A549 (cell line): ENCODE measurements around the gene ARL17B. TPM values are rescaled to one million over a fixed set of nuclear protein-coding genes. Genes with fewer than 3 reads are reported as not detected.
"Not testable (repeated sequence)": the region's sequence is repeated elsewhere in the genome, so short reads cannot be mapped to it uniquely, and the experiment has no call there.

Source experiments
- ATAC-seq, 2 experiments: fragments of 200-7000 bp in 1 of 2; fragments of >200 bp in 1 of 2; cut with Nextera tagmentation in 1 of 2; cut with Tn5 transposase in 1 of 2; 3 replicates each; pipeline versions ENCODE4 v1.8.0 to v1.9.1; 2018 to 2020; ENCODE audit warnings: mild to moderate bottlenecking in 1 of 2, moderate library complexity in 1 of 2
- CTCF ChIA-PET: fragments of 300-600 bp; sonication (Branson Sonifier 250); formaldehyde crosslinking; extraction: SDS; loops from one replicate; lab custom pipeline; 2021; ENCODE audit warnings: antibody characterized with exemption, inconsistent platforms; lab: Yijun Ruan, JAX
- POLR2A ChIA-PET: fragments of 350-600 bp; formaldehyde crosslinking; extraction: SDS; loops from one replicate; lab custom pipeline; 2021; ENCODE audit warnings: antibody characterized with exemption, inconsistent platforms; lab: Yijun Ruan, JAX
- DNase-seq, 2 experiments: peaks; one replicate each; pipeline versions ENCODE4 v3.0.0 to v3.0.0-alpha.2; 2011 to 2016; ENCODE audit warnings: low read depth in 1 of 2, low spot score in 1 of 2
- FAIRE-seq: peaks from 2 replicates; lab custom pipeline; 2011; peaks lifted over from hg19 to GRCh38; lab: Jason Lieb, UNC
- H3K27ac ChIP-seq, 2 experiments: fragments of >200 bp; sonication (Bioruptor Twin); formaldehyde crosslinking; 3 replicates each; pipeline ENCODE4 v1.5.1; 2016 to 2017
- H3K4me1 ChIP-seq: fragments of >200 bp; sonication (Bioruptor Twin); formaldehyde crosslinking; 3 replicates; pipeline ENCODE4 v1.6.1; 2016
- H3K4me2 ChIP-seq: fragments of >200 bp; sonication (Bioruptor Twin); formaldehyde crosslinking; 3 replicates; pipeline ENCODE4 v1.6.1; 2016
- H3K4me3 ChIP-seq: fragments of >200 bp; sonication (Bioruptor Twin); formaldehyde crosslinking; 3 replicates; pipeline ENCODE4 v1.5.1; 2016
- H3K9me3 ChIP-seq: fragments of >200 bp; sonication (Bioruptor Twin); formaldehyde crosslinking; 3 replicates; pipeline ENCODE4 v1.6.1; 2016
- WGBS: methylation state at CpG from one replicate; pipeline ENCODE4 v1.1.6; 2017; ENCODE audit errors: missing lambda C conversion rate; 5-methylcytosine and 5-hydroxymethylcytosine counted together
- polyA plus RNA-seq, 4 experiments: library from polyadenylated mRNA; depleted of rRNA in 3 of 4; stranded (reverse); fragments of >200 nt; fragmentation: RNase III in 1 of 4; extraction: RNeasy Plus Mini Kit Qiagen cat#74134 plus additional on column Dnase treatment in 1 of 4; gene quantifications; 2 replicates in 3 of 4; 3 replicates in 1 of 4; pipeline ENCODE4 v1.2.3, GENCODE V29; 2011 to 2017

Gene ARL17B
- polyA plus RNA-seq, 2 of the 4 experiments (the other 2 are of a cell fraction): 7.2 to 9.7 TPM

DNA sequence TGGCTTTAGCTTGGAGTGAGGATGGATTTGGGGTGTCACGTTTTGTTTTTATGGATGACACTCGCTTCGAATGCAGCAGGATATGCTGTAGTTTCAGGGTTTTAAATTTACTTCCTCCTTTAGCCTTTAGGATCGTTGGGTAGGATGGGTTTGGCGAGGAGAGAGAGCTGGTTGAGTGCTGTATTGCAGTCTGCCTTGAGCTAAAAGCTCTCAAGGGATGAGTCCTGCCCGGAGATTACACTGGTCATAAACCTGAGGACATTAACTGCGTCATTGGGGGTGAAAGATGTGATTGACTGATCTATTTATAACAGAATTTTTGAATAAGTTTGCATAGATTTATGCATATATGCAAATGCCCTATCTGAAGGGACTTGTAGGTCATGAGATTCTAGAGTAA, 11.9 kb upstream of the ARL17B start:
- DNase-seq, H3K4me2 ChIP-seq, CTCF ChIA-PET, H3K27ac ChIP-seq, H3K4me1 ChIP-seq, H3K9me3 ChIP-seq, H3K4me3 ChIP-seq, FAIRE-seq, POLR2A ChIA-PET: not testable (repeated sequence)
- ATAC-seq: peak; percentile 85 to 89
- no CpG with 5 or more reads among the region's 7 CpGs for WGBS

DNA sequence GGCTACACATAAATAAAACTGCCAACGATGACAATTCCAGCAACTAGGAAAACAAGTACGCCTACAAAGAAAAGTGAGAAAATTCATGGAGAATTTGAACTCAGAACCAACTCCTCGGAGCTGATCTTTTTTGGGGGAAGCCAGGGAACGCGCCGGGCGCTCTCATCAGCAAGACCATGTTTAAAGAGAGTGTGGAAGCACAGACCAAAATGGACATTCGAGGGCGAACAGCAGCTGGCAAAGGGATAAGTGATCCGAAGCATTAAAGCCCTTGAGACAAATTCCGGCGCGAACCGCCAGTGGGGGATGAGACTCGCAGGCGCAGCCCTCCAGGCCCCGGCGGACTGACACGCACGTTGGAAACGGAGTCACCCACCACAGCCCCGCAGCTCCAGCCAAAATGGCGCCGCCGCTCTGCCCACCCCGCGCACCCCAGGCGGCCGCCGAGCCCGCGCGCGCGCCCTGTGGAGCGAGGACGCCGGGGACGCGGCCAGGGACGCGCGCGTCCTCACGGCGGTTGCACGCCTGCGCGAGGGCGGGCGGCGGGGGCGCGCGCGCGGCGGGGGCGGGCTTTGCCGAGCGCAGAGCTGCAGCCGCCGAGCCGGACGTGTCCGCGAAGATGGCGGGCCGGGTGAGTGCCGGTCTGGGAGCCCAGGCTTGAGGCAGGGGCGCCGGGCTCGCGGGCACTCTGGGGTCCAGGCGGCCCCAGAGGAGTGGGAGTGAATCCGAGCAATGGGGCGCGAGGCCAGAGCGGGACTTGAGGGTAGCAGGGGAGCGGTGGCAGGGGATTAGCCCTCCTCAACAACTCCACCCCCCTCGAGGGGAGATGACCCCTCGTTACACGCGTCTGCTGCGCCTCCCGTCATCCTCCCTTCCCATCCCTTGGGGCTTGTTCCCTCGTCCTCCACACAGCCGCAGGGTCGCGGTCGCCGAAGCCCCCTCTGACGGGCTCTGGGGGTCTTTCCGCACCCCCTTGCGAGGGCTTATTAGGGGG, 11.0 kb upstream of the ARL17B start:
- FAIRE-seq, DNase-seq, H3K4me1 ChIP-seq, H3K9me3 ChIP-seq, H3K27ac ChIP-seq, CTCF ChIA-PET, H3K4me3 ChIP-seq, POLR2A ChIA-PET, H3K4me2 ChIP-seq: not testable (repeated sequence)
- peak; percentile 91 to 93 for ATAC-seq
- no CpG with 5 or more reads among the region's 95 CpGs for WGBS

DNA sequence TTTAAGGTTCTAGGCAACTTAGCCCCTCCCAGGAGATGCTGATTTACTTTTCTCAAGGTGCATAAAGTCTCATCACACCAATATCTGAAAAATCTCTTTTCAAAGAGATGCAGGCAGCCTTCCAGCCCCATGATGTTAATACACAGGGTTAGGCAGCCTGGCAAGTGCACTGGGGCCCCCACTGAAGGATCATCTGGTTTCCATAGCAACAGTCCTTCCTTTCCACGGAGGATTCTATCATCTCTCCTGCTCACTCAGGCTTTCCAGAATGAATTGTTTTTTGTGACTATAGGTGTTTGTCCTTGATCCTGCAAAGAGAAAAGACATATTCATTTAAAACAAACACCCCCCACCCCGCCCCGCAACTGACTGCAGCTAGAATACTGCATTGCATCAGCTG, 6.0 kb upstream of the ARL17B start:
- no CpG with 5 or more reads among the region's 3 CpGs for WGBS
- H3K4me1 ChIP-seq, DNase-seq, POLR2A ChIA-PET, ATAC-seq, H3K4me2 ChIP-seq, FAIRE-seq, H3K27ac ChIP-seq, H3K4me3 ChIP-seq, H3K9me3 ChIP-seq, CTCF ChIA-PET: not testable (repeated sequence)

DNA sequence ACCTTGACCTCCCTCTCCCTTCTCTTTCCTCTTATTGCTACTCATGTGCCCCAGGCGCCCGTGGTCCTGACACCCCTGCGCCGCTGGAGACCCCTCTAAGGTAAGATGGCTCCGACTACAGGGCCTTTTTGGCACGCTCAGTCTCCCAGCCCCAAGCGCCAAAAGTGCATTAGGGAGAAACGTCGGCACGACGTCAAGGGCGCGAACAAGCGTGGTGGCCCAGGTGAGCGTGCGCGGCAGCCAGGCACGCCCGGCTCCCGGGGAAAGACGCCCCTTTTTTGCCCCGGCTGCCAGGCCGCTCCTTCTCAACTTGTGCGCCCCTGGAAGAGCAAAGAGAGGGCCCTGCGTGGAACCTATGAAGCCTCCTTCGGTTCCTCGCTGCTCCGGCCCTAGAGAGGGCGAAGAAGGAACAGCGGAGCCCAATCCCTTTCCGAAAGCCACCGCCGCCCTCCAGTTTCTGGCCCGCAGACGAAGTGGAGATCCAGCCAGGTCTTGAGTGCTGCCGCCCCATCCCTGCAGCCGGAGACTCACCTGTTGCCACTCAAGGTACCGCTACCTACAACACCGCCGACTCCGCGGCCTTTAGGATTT, 326 bp downstream of the ARL17B start:
- no CpG with 5 or more reads among the region's 42 CpGs for WGBS
- ATAC-seq: peak; percentile 78 to 79
- FAIRE-seq, H3K27ac ChIP-seq, H3K4me3 ChIP-seq, CTCF ChIA-PET, H3K4me1 ChIP-seq, DNase-seq, H3K9me3 ChIP-seq, H3K4me2 ChIP-seq, POLR2A ChIA-PET: not testable (repeated sequence)

DNA sequence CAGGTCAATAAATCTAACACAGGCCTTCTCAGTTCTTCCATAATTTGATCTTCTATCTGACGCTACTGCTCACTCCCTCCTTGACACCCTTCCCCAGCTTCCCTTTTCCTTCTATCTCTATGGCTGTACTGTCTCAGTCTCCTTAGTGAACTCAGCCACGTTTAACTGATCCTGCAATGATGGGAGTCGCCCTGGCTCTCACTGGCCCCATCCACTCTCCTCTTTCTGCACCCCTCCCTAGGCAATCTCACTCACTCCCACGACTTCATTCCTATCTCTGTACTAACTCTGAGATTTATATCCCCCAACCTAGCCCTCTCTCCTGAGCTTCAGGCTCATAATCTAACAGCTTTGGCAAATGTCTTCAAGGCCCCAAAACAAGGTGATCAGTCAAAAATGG, 7.7 kb downstream of the ARL17B start:
- POLR2A ChIA-PET, H3K9me3 ChIP-seq, FAIRE-seq, H3K4me3 ChIP-seq, DNase-seq, H3K4me1 ChIP-seq, H3K4me2 ChIP-seq, H3K27ac ChIP-seq, CTCF ChIA-PET: not testable (repeated sequence)
- peak in 1 of 2 experiments; percentile 24; a peak in 2 of 6 replicates for ATAC-seq
- no CpG with 5 or more reads among the region's 4 CpGs for WGBS

DNA sequence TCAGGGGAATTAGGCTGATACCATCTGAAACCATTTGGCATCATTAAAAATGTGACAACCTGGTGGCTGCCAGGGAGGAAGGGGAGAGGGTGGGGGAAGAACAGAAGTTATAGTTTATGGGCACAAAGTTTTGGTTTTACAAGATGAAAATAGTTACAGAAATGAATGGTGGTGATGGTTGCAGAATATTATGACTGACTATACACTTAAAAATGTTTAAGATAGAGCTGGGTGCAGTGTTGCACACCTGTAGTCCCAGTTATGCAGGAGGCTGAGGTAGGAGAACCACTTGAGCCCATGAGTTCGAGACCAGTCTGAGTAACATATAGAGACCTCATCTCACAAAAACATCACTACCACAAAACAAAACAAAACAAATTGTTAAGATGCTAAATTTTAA, 12.5 kb downstream of the ARL17B start:
- H3K27ac ChIP-seq, ATAC-seq, H3K9me3 ChIP-seq, H3K4me2 ChIP-seq, FAIRE-seq, POLR2A ChIA-PET, CTCF ChIA-PET, H3K4me1 ChIP-seq, DNase-seq, H3K4me3 ChIP-seq: not testable (repeated sequence)
- no CpG with 5 or more reads among the region's 1 CpG for WGBS

DNA sequence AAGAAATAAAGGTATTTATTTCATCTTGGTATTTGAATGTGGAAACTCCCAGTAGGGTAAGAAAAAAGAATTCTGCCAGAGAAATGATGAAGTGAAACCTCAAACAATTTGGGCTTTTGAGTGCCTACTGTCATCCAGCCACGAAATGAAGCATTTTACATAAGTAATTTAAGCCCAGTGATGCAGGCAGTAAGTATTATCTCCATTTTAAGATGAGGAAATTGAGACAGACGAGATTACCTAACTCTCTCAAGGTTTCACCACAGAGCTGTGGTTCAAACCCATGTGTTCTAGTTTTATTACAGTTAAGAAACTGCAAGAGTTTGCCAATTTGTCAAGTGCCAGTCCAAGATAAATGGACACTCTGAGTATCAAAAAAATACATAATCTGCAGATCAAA, 13.2 kb downstream of the ARL17B start:
- no CpG with 5 or more reads among the region's 2 CpGs for whole genome bisulfite sequencing
- H3K4me2 ChIP-seq, ATAC-seq, POLR2A ChIA-PET, FAIRE-seq, H3K27ac ChIP-seq, H3K9me3 ChIP-seq, CTCF ChIA-PET, DNase-seq, H3K4me3 ChIP-seq, H3K4me1 ChIP-seq: not testable (repeated sequence)

DNA sequence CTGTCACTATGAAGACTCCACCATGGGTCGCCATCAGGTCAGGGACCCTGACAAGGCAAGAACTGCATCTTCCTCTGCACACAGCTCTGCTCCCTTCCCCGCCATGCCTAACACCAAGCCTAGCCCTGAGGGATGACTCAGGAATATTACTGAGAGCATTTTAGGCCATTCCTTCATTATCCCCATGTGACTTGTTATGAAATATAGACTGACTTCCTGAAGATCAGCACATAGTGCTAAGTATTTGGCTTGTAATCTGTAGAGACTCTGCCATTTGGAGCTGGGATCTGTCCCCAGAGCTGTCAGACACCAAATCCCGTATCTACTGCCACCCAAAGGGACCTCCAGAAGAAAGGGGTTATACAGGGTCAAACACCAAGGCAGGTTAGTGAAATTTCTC, 19.4 kb downstream of the ARL17B start:
- POLR2A ChIA-PET, FAIRE-seq, CTCF ChIA-PET, H3K4me3 ChIP-seq, H3K4me2 ChIP-seq, DNase-seq, H3K4me1 ChIP-seq, H3K27ac ChIP-seq, H3K9me3 ChIP-seq: not testable (repeated sequence)
- WGBS: no CpG with 5 or more reads among the region's 3 CpGs
- peak; percentile 70 to 83 for ATAC-seq

DNA sequence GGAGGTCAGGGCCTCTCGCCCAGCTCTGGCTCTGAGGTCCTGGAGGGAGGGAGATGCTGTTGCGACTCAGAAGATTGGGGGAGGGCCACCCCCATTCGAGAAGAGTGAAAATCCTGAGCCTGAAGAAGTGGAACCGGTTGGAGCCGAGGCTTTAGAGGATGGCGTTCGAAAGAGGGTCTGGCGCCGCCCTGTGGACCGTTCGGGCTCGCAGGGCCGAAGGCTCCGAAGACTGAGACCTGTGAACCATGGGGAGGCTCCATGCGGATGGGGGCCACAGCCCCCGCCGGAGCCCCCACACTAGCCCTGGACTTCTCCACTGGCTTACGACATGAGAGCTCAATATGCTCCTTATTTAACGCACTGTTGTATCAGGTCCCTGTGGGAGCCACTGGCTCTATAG, 20.3 kb downstream of the ARL17B start:
- H3K4me3 ChIP-seq, DNase-seq, H3K27ac ChIP-seq, H3K4me2 ChIP-seq, FAIRE-seq, CTCF ChIA-PET, H3K9me3 ChIP-seq, H3K4me1 ChIP-seq, POLR2A ChIA-PET: not testable (repeated sequence)
- ATAC-seq: peak; percentile 63 to 73; a peak in 4 of 6 replicates
- WGBS: no CpG with 5 or more reads among the region's 19 CpGs

DNA sequence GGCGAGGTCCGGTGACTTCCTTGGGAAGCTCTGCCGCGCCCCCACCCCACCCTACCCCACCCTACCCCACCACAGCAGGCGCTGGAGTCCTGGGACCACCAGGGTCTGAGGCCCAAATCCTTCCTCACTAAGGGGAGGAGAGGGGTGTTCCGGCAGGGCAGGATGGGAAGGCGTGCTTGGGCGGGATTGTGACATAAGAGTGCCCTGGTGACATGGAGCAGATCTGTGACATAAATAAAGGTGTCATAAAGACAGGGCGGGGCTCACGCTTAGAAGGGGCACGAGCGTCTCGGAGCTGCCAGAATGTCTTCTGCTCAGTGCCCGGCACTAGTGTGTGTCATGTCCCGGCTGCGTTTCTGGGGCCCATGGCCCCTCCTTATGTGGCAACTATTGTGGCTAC, 66.7 kb downstream of the ARL17B start, which contains the start of gene LRRC37A:
LRRC37A (plus strand) TSS at position 301 of the 400 bp plus-strand sequence; CDS start at position 304, 3 bp downstream.
- H3K27ac ChIP-seq, H3K4me1 ChIP-seq, ATAC-seq, H3K9me3 ChIP-seq, H3K4me2 ChIP-seq, CTCF ChIA-PET, DNase-seq, FAIRE-seq, POLR2A ChIA-PET, H3K4me3 ChIP-seq: not testable (repeated sequence)
- no CpG with 5 or more reads among the region's 16 CpGs for WGBS

DNA sequence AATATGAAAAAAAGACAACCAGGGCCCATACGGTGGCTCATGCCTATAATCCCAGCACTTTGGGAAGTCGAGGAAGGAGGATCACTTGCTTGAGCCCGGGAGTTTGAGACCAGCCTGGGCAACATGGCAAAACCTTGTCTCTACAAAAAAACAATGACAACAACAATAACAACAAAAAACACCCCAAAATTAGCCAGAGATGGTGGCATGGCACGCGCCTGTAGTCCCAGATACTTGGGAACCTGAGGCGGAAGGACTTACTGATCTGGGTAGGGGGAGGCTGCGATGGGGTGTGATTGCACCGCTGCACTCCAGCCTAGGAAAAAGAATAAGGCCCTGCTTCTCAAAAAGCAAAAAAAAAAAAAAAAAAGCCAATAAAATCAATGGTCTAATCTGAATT, 69.9 kb downstream of the ARL17B start:
- CTCF ChIA-PET: interaction anchor here (1.2 kb wide), 1 partner anchor 98 kb away, joined by 3 read pairs; the partner anchor contains the start of gene KANSL1
- H3K4me2 ChIP-seq, FAIRE-seq, ATAC-seq, H3K4me3 ChIP-seq, H3K9me3 ChIP-seq, H3K4me1 ChIP-seq, DNase-seq, POLR2A ChIA-PET: not testable (repeated sequence)
- WGBS: 81% methylated on average over 8 of the region's 8 CpGs
- H3K27ac ChIP-seq: 0 out of 6 replicates have a peak overlapping the region, but pooled peaks of 1 of the 2 experiments have one; percentile 15
